ENCODE results near the gene SLC50A1.

The SLC50A1 gene

DNA sequence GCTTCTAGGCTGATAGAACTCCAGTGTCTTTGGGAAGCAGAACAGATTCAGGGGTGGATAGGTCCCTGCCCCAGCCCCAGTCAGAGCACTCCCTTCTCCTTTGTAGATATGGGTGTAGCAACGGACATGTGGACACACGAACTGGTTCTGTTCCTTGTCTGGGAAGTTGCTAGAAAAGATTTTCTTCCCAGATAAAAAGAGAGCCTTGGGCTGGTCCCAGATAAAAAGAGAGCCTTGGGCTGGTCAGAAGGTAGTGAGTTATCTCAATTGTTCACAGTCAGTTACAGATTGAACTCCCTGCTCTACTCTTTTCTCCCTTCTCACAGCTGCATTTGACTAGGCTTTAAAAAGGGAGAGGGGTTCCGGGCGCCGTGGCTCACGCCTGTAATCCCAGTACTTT lies 15.4 kb upstream of the SLC50A1 start:
- Histone ChIP-seq H3K36me3 (ENCODE audit: control insufficient read depth, insufficient read depth, low read length) (no peaks in the 10 kb centered on the region), H3K27me3 (replicated peaks; ENCODE audit: control insufficient read depth, insufficient read depth, low read length) (no peaks in the 10 kb centered on the region; the same call in 1 of the 2 replicates), H3K4me3 (replicated peaks; ENCODE audit: low read depth, low read length) (no peak overlapping the region)
- TF ChIP-seq, protein P1, sequence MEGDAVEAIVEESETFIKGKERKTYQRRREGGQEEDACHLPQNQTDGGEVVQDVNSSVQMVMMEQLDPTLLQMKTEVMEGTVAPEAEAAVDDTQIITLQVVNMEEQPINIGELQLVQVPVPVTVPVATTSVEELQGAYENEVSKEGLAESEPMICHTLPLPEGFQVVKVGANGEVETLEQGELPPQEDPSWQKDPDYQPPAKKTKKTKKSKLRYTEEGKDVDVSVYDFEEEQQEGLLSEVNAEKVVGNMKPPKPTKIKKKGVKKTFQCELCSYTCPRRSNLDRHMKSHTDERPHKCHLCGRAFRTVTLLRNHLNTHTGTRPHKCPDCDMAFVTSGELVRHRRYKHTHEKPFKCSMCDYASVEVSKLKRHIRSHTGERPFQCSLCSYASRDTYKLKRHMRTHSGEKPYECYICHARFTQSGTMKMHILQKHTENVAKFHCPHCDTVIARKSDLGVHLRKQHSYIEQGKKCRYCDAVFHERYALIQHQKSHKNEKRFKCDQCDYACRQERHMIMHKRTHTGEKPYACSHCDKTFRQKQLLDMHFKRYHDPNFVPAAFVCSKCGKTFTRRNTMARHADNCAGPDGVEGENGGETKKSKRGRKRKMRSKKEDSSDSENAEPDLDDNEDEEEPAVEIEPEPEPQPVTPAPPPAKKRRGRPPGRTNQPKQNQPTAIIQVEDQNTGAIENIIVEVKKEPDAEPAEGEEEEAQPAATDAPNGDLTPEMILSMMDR (IDR thresholded peaks at IDR 0.05; ENCODE audit: insufficient read depth, low read length, poor library complexity, severe bottlenecking): no peak
- DNase-seq (ENCODE audit: extremely low read depth, insufficient read length): no peak

DNA sequence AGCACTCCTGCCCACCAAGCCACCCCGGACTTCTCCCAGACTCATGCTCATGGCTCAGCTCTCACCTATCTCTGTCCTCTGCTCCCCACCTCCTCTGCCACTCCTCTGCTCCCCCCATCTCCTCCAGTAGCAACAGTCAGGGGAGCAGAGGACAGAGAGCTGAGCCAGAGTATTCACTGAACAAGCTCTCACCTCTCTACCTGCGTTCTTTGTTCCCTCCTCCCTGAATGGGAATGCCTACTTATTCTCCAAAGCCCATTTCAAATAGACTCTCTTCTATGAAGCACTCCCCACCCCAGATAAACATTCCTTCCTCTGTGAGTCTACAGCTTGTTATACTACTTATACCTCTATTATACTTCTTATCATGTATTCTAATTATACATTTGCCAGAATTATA lies 14.4 kb upstream of the SLC50A1 start:
- TF ChIP-seq, protein P1 (IDR thresholded peaks at IDR 0.05; ENCODE audit: insufficient read depth, low read length, poor library complexity, severe bottlenecking): no peak
- no peaks in the 10 kb centered on the region for H3K36me3 ChIP-seq (ENCODE audit: control insufficient read depth, insufficient read depth, low read length)
- H3K27me3 ChIP-seq (replicated peaks; ENCODE audit: control insufficient read depth, insufficient read depth, low read length): no peaks in the 10 kb centered on the region; the same call in 1 of the 2 replicates
- H3K4me3 ChIP-seq (replicated peaks; ENCODE audit: low read depth, low read length): no peak overlapping the region
- no peak for DNase-seq (ENCODE audit: extremely low read depth, insufficient read length)

DNA sequence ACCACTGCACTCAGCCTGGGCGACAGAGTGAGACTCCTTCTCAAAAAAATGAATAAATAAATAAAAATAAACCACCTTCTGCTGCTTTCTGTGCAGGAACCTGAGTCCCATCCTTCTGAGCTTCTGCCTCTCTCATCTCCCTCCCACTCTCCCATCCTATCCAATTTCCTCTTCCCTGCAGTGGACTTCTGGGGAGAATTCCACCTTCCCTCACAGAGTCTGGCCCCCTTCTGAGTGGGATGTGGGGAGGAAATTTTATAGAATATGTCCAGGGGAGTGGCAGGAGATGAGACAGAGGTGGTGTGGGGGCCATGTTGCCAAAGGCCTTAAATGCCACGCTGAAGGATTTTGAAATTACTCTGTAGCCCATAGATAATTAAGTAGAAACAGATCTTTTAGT lies 13.3 kb upstream of the SLC50A1 start:
- TF ChIP-seq, protein P1 (IDR thresholded peaks at IDR 0.05; ENCODE audit: insufficient read depth, low read length, poor library complexity, severe bottlenecking): no peak
- H3K36me3 ChIP-seq (ENCODE audit: control insufficient read depth, insufficient read depth, low read length): no peaks in the 10 kb centered on the region
- no peak overlapping the region for H3K4me3 ChIP-seq (replicated peaks; ENCODE audit: low read depth, low read length)
- no peak for DNase-seq (ENCODE audit: extremely low read depth, insufficient read length)
- H3K27me3 ChIP-seq (replicated peaks; ENCODE audit: control insufficient read depth, insufficient read depth, low read length): no peaks in the 10 kb centered on the region; the same call in 1 of the 2 replicates

DNA sequence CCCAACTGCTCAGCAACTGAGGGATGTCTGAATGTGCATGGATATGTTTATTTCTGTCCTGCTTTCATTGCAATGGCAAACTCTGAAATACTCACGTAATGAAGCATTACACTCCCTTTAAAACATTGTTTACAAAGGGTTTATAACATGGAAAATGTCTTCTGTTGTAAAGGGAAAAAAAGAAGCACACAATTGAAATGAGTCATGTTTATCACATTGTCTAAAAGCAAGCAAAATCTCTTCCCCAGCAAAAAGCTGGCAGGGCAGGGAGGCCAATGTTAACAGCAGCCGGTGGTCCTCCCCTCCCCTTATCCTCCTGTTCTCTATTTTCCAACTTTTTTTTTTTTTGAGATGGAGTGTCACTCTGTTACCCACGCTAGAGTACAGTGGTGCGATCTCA lies 11.9 kb upstream of the SLC50A1 start:
- Histone ChIP-seq H3K27me3 (replicated peaks; ENCODE audit: control insufficient read depth, insufficient read depth, low read length) (no peaks in the 10 kb centered on the region; the same call in 1 of the 2 replicates), H3K36me3 (ENCODE audit: control insufficient read depth, insufficient read depth, low read length) (no peaks in the 10 kb centered on the region), H3K4me3 (replicated peaks; ENCODE audit: low read depth, low read length) (no peak overlapping the region)
- TF ChIP-seq, protein P1 (IDR thresholded peaks at IDR 0.05; ENCODE audit: insufficient read depth, low read length, poor library complexity, severe bottlenecking): no peak
- no peak for DNase-seq (ENCODE audit: extremely low read depth, insufficient read length)

DNA sequence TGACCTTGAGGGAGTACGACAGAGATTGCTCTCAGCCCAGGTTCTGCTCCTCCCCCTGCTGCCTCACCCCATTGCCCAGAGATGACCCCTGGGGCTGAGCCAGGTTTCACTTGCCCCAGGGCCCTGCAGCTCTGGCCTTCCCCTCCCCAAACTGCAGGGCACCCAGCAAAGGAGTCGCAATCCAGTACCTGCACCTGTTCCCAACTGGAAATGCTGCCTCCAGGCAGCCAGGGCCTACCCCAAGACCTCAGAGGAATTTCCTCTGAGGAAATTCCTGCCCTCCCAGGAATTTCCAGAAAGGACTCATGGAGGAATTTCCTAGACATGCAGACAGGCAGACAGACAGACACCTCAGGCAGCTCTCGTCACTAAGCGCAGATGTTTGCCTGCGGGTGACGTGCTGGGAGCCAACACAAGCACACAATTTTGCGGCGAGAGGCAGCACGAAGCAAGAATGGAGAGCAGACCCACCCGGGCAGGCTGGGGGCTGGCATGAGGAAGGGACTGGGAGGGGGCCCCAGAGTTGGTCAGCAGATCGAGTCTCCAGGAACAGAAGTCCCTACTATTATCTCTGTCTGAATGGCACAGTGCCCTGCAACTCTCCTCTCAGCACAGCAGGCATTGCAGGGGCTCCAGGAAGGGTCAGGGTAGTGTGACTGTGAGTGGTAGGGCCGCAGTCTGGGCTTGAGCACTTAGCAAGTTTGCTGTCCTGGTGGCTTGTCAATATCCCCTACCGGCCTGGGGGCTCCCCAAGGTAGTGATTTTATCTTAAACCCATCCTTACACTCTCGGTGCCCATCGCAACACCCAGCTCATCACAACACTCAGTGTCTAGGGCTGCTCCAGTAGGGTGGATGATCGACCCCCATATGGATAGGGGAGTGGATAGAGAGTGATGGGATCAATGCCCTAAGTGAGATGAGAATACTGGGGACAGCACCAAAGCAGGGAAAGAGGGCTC lies 10.9 kb upstream of the SLC50A1 start:
- DNase-seq (ENCODE audit: extremely low read depth, insufficient read length): no peak
- no peaks in the 10 kb centered on the region; the same call in 1 of the 2 replicates for H3K27me3 ChIP-seq (replicated peaks; ENCODE audit: control insufficient read depth, insufficient read depth, low read length)
- no peak overlapping the region for H3K4me3 ChIP-seq (replicated peaks; ENCODE audit: low read depth, low read length)
- TF ChIP-seq, protein P1 (IDR thresholded peaks at IDR 0.05; ENCODE audit: insufficient read depth, low read length, poor library complexity, severe bottlenecking): no peak
- H3K36me3 ChIP-seq (ENCODE audit: control insufficient read depth, insufficient read depth, low read length): no peaks in the 10 kb centered on the region
